ENCODE results near the gene AIP.

The AIP gene

GRCh38 chr11:67494371-67495233 lies 11.8 kb downstream of the AIP start:
- DNase-seq: no peak

GRCh38 chr11:67495234-67496005 lies 12.6 kb downstream of the AIP start:
- no peak for DNase-seq

- DNase-seq: no peak
Measured at GRCh38 chr11:67496113-67496512, 13.3 kb downstream of the AIP start.

- no peak for DNase-seq
Measured at GRCh38 chr11:67497656-67498291, 14.9 kb downstream of the AIP start.

GRCh38 chr11:67498544-67498972 lies 15.7 kb downstream of the AIP start:
- no peak for DNase-seq

- no peak for DNase-seq
Measured at GRCh38 chr11:67499808-67500483, 17.1 kb downstream of the AIP start.

GRCh38 chr11:67500484-67500821 lies 17.6 kb downstream of the AIP start:
- no peak for DNase-seq

- no peak for DNase-seq
Measured at GRCh38 chr11:67500831-67501715, 18.2 kb downstream of the AIP start.

GRCh38 chr11:67501854-67502253 lies 19.0 kb downstream of the AIP start:
- DNase-seq: no peak

GRCh38 chr11:67502328-67502979 lies 19.6 kb downstream of the AIP start:
- no peak for DNase-seq

GRCh38 chr11:67503119-67504004 lies 20.5 kb downstream of the AIP start:
- DNase-seq: no peak

- peak; percentile 86 for DNase-seq
Measured at GRCh38 chr11:67504005-67504949, 21.5 kb downstream of the AIP start.

GRCh38 chr11:67504950-67505581 lies 22.2 kb downstream of the AIP start, which contains the start of gene PITPNM1:
TSS of gene PITPNM1 (minus strand) at chr11:67505363. CDS start at chr11:67504180, 1,183 bp downstream.
- DNase-seq: peak; percentile 91

- DNase-seq: peak; percentile 95
Measured at GRCh38 chr11:67505605-67506396, 23.0 kb downstream of the AIP start.

GRCh38 chr11:67506426-67507051 lies 23.7 kb downstream of the AIP start:
- no peak for DNase-seq

GRCh38 chr11:67507242-67507863 lies 24.5 kb downstream of the AIP start:
- no peak for DNase-seq
